K562 (cell line): ENCODE data around the gene ZBTB7A. TPM values are rescaled to one million over a fixed set of nuclear protein-coding genes. Genes with fewer than 3 reads are reported as not detected.

Experiments
- AFF4 ChIP-seq: sonication (generic); formaldehyde crosslinking; IDR thresholded peaks from 2 replicates; pipeline ENCODE4 v1.8.0; 2023; ENCODE audit warnings: mild to moderate bottlenecking, missing genetic modification reagents
- HEY1 ChIP-seq: fragments of 250-450 bp; sonication (Bioruptor Pico); IDR thresholded peaks from 2 replicates; pipeline ENCODE4 v1.5.0; 2020; ENCODE audit warnings: mild to moderate bottlenecking, moderate library complexity, borderline replicate concordance
- HMGN3 ChIP-seq: IDR thresholded peaks from 2 replicates; pipeline ENCODE4 v1.6.1; 2011; ENCODE audit warnings: borderline replicate concordance, low read depth, mild to moderate bottlenecking, mixed read lengths, low read length; ENCODE audit not compliant: insufficient read length; ENCODE audit errors: extremely low read depth
- NR2C2 ChIP-seq, 2 experiments: fragments of 200-800 bp in 1 of 2; sonication (Bioruptor generic) in 1 of 2; sonication (generic) in 1 of 2; formaldehyde crosslinking in 1 of 2; IDR thresholded peaks; 2 replicates each; pipeline versions ENCODE4 v1.6.1 to v1.8.0; 2016 to 2022; ENCODE audit warnings: mild to moderate bottlenecking in 1 of 2, missing compliant biosample characterization in 1 of 2, missing genetic modification characterization in 1 of 2, missing genetic modification reagents in 1 of 2
- PBX2 ChIP-seq, 2 experiments: IDR thresholded peaks in 1 of 2; conservative IDR thresholded peaks in 1 of 2; 2 replicates each; pipeline ENCODE4 v1.6.1; 2016; ENCODE audit warnings: low read depth in 2 of 2, mild to moderate bottlenecking in 1 of 2, missing compliant biosample characterization in 1 of 2, missing genetic modification characterization in 1 of 2, moderate library complexity in 1 of 2
- PHF20 ChIP-seq: fragments of 450-650 bp; IDR thresholded peaks from 2 replicates; pipeline ENCODE4 v1.6.1; 2018; ENCODE audit not compliant: partially characterized antibody
- PREB ChIP-seq: sonication (generic); formaldehyde crosslinking; IDR thresholded peaks from 2 replicates; pipeline ENCODE4 v1.8.1; 2023; ENCODE audit warnings: mild to moderate bottlenecking, missing genetic modification reagents
- RNF219 ChIP-seq: fragments of 250-450 bp; sonication (Bioruptor Pico); IDR thresholded peaks from 2 replicates; pipeline ENCODE4 v1.5.0; 2022; ENCODE audit warnings: mild to moderate bottlenecking
- SAFB2 ChIP-seq: fragments of 200-400 bp; formaldehyde crosslinking; IDR thresholded peaks from 2 replicates; pipeline ENCODE4 v1.6.1; 2018; ENCODE audit warnings: borderline replicate concordance, low read length, low read depth, moderate library complexity; ENCODE audit not compliant: severe bottlenecking
- ZNF764 ChIP-seq: fragments of 250-450 bp; sonication (Bioruptor Pico); IDR thresholded peaks from 2 replicates; pipeline ENCODE4 v1.4.0; 2020; ENCODE audit warnings: low read depth, mild to moderate bottlenecking, moderate library complexity
- polyA plus RNA-seq, 8 experiments: library from polyadenylated mRNA; depleted of rRNA in 4 of 8; stranded (reverse) in 5 of 8; unstranded in 3 of 8; fragments of >200 nt; fragmentation: Nextera tagmentation in 2 of 8; fragmentation: Illumina TruSeq in 1 of 8; extraction: Ambion mirVana in 2 of 8; extraction: Trizol in 1 of 8; gene quantifications; 2 replicates each; pipeline versions ENCODE4 v1.2.1 to v1.2.3, GENCODE V29; 2011 to 2014; ENCODE audit warnings: inconsistent platforms in 1 of 8, missing spikeins in 1 of 8
- total RNA-seq, 7 experiments: library from RNA; depleted of rRNA in 6 of 7; stranded (reverse); fragments of >200 nt in 6 of 7; fragmentation: Illumina TruSeq in 2 of 7; extraction: Trizol in 2 of 7; gene quantifications; 2 replicates each; pipeline versions ENCODE4 v1.2.1 to v1.2.3, GENCODE V29; 2011 to 2021; ENCODE audit warnings: low replicate concordance in 1 of 7
- TF ChIP-seq, protein P1 (sequence below): sonication (generic); formaldehyde crosslinking; IDR thresholded peaks from 2 replicates; pipeline ENCODE4 v1.8.0; 2022; ENCODE audit warnings: mild to moderate bottlenecking, missing genetic modification reagents
- TF ChIP-seq, protein P2 (sequence below), 3 experiments: fragments of 200-800 bp in 1 of 3; sonication (Bioruptor generic) in 1 of 3; sonication (generic) in 1 of 3; formaldehyde crosslinking in 1 of 3; IDR thresholded peaks; 2 replicates each; pipeline versions ENCODE4 v1.6.1 to v1.8.0; 2016 to 2022; ENCODE audit warnings: mild to moderate bottlenecking in 2 of 3, missing compliant biosample characterization in 2 of 3, missing genetic modification characterization in 2 of 3, missing genetic modification reagents in 1 of 3

The ZBTB7A gene
- total and polyA plus RNA-seq, 9 of the 15 experiments (the other 6 are each of a cell fraction or from before 2014, with no cell fraction given): 0.11 to 34.0 (median 4.6) TPM

DNA sequence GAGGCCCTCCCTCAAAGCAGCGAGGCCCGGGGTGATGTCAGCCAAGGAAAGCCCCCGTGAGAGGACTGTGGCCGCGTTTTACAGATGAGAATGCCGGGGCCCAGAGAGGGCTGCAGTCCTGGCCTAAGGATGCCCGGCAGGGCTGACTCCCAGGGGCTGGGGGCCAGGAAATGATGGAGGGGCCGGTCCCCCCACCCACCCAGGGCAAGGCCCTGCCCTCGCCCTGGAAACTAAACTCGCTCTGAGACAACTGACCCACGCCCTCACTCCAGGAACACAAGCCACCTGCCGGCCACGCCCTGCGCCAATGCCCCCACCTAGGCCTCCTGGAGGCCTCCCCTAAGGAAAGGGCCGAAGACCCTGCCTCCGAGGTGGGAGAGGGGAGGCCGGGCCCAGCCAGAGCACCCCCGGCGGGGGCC lies 7.2 kb downstream of the ZBTB7A start (continued):
- TF ChIP-seq AFF4 (CRISPR knock-in tag) (no peak), HMGN3 (peak; percentile 34), ZNF764 (CRISPR knock-in tag) (no peak), RNF219 (CRISPR knock-in tag) (no peak), NR2C2 (CRISPR knock-in tag; IDR thresholded peaks at IDR 0.05) (no peak), NR2C2 (tag; IDR thresholded peaks at IDR 0.05) (no peak), HEY1 (no peak), SAFB2 (no peak), PBX2 (CRISPR knock-in tag; IDR thresholded peaks at IDR 0.05; ENCODE audit: low read depth) (no peak), PBX2 (tag; conservative IDR thresholded peaks at IDR 0.05; ENCODE audit: low read depth) (no peak), PREB (no peak), PHF20 (no peak)
- TF ChIP-seq, protein P1, sequence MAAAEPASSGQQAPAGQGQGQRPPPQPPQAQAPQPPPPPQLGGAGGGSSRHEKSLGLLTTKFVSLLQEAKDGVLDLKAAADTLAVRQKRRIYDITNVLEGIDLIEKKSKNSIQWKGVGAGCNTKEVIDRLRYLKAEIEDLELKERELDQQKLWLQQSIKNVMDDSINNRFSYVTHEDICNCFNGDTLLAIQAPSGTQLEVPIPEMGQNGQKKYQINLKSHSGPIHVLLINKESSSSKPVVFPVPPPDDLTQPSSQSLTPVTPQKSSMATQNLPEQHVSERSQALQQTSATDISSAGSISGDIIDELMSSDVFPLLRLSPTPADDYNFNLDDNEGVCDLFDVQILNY: no peak
- TF ChIP-seq, protein P2, sequence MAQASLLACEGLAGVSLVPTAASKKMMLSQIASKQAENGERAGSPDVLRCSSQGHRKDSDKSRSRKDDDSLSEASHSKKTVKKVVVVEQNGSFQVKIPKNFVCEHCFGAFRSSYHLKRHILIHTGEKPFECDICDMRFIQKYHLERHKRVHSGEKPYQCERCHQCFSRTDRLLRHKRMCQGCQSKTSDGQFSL (CRISPR knock-in tag; IDR thresholded peaks at IDR 0.05): 0 out of 2 replicates have a peak, but pooled peaks have one; percentile 4
- TF ChIP-seq, protein P2 (tag; IDR thresholded peaks at IDR 0.05): no peak
- TF ChIP-seq, all 486 proteins: peak for 4
